GM12892 (cell line): ENCODE data around the gene PLRG1.

Experiments used
- DNase-seq: peaks from one replicate; pipeline ENCODE4 v3.0.0; 2011; ENCODE audit not compliant: insufficient read length
- FAIRE-seq: peaks from 2 replicates; lab custom pipeline; 2011; peaks lifted over from hg19 to GRCh38; lab: Jason Lieb, UNC
- POLR2A ChIP-seq: IDR thresholded peaks from 2 replicates; pipeline ENCODE4 v1.6.1; 2011; ENCODE audit warnings: low read depth, low read length, control low read depth
- POLR2AphosphoS5 ChIP-seq: IDR thresholded peaks from 2 replicates; pipeline ENCODE4 v1.6.1; 2011; ENCODE audit warnings: low read depth, low read length, control low read depth
- TAF1 ChIP-seq: IDR thresholded peaks from 2 replicates; pipeline ENCODE4 v1.6.1; 2011; ENCODE audit warnings: low read depth, mild to moderate bottlenecking, control low read depth, low read length, borderline replicate concordance

PLRG1 gene

GRCh38 chr4:154586296-154587033 is 36.3 kb upstream of the PLRG1 start:
- TF ChIP-seq POLR2AphosphoS5 (no peak), TAF1 (no peak), POLR2A (no peak)
- FAIRE-seq (no peak), DNase-seq (no peak)

DNA sequence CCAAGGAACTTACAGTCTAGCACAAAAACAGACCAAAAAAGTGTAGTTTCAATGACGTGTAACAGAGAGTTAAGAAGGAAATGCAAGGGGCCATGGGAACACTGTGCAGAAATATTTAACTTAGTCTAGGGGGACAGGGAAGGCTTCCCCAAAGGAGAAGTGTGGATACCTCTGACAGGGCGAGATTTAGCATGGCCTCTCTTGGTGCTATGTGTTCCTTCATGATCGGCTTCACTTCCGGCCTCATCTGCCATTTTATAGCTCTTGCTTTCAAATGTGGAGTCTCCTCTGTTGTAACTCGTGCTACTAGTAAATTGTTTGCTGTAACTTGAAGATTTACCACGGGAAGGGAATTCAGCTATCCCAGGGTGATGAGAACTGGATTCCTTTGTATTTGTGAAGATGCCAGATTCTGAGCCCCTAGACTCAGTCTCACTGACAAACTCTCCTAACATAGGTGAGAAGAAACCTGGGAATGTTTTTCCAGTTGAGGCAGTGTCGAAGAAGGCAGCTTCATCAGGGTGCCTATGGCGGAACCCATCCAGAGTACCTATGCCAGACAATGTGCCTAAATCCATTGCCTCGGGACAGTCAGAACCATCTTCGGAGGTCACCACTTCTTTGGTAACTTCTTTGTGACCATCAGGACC is 35.3 kb upstream of the PLRG1 start:
- no peak for TF ChIP-seq POLR2A
- no peak for TF ChIP-seq TAF1
- TF ChIP-seq POLR2AphosphoS5 = no peak
- FAIRE-seq = no peak
- DNase-seq = no peak

DNA sequence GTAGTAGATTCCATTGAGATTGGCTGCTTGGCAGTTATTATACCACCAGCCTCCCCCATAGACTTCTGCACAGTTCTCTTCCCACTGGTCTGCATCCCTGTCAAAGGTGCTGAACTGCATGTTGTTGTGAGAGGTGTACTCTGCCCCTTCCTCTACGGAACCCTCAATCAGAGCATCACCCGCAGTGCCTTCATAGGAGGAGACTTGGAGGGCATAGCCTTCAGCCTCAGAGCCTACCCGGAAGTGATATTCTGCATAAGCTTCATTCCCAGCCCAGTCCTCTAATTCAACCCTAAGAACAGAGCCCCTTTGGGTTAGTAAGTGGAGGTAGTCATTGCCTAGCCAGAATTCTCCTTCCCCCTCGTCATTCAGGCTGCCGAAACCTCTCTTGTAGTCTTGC is 34.1 kb upstream of the PLRG1 start:
- no peak for DNase-seq
- TF ChIP-seq TAF1 (no peak), POLR2AphosphoS5 (no peak), POLR2A (no peak)
- no peak for FAIRE-seq

- DNase-seq (no peak), FAIRE-seq (no peak)
- TF ChIP-seq POLR2A (no peak), TAF1 (no peak), POLR2AphosphoS5 (no peak)
Measured at GRCh38 chr4:154583677-154584076, 33.5 kb upstream of the PLRG1 start.

GRCh38 chr4:154583230-154583629 is 33.0 kb upstream of the PLRG1 start:
- FAIRE-seq (no peak), DNase-seq (no peak)
- TF ChIP-seq TAF1 = no peak
- TF ChIP-seq POLR2AphosphoS5 = no peak
- no peak for TF ChIP-seq POLR2A

DNA sequence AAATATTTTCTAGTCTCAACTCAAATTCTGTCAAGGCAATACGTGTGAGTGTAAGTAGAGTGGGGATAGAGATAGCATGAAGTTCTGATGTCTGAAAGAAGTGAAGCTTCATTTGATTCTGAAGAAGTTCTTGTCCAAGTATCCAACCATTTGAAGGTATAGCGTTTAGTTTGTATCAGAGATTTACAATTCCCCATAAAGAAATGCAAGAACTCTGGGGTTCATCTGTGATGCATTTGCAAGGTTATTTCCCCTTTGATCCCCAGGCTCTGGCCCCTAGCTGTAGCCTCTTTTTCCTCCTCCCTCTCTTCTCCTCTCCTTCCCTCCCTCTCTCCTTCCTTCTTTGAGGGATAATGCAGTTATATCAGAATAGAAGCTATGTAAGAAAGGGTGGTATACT is 32.5 kb upstream of the PLRG1 start:
- no peak for FAIRE-seq
- DNase-seq = no peak
- TF ChIP-seq TAF1 = no peak
- TF ChIP-seq POLR2AphosphoS5 = no peak

- TF ChIP-seq TAF1 (no peak), POLR2A (no peak), POLR2AphosphoS5 (no peak)
- DNase-seq (no peak), FAIRE-seq (no peak)
Measured at GRCh38 chr4:154579927-154580326, 29.7 kb upstream of the PLRG1 start.

- no peak for FAIRE-seq
Measured at GRCh38 chr4:154578919-154579318, 28.7 kb upstream of the PLRG1 start.

DNA sequence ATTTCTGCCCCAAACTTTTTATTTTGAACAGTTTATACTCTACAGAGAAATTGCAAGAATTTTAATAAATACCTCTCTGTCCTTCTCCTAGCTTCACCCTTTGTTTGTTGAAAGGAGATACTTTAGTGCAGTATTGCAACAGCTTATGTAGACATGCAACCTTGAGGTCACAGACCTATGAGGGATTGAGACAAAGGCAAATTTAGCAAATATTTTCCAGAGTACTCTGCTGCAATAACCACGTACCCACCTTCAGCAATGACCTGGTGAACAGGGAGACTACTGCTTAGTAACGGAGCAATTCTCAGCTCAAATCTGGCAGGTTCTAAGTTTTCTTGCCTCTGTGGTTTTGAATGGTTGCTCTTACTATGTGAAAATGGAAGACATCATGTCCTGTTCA is 27.1 kb upstream of the PLRG1 start:
- no peak for TF ChIP-seq TAF1
- no peak for TF ChIP-seq POLR2AphosphoS5
- no peak for TF ChIP-seq POLR2A
- FAIRE-seq (no peak), DNase-seq (no peak)

More at GRCh38 chr4:154578919-154579318, 28.7 kb upstream of the PLRG1 start:
- no peak for DNase-seq
- no peak for TF ChIP-seq POLR2AphosphoS5
- TF ChIP-seq POLR2A = no peak
- no peak for TF ChIP-seq TAF1

GRCh38 chr4:154574311-154574710 is 24.1 kb upstream of the PLRG1 start:
- TF ChIP-seq POLR2AphosphoS5 = no peak
- no peak for FAIRE-seq
- DNase-seq = no peak

- no peak for DNase-seq
- no peak for FAIRE-seq
Measured at GRCh38 chr4:154573190-154573870, 23.1 kb upstream of the PLRG1 start.

GRCh38 chr4:154569584-154569983 is 19.4 kb upstream of the PLRG1 start:
- TF ChIP-seq POLR2AphosphoS5 (no peak), POLR2A (no peak), TAF1 (no peak)
- no peak for DNase-seq
- FAIRE-seq = no peak

More at GRCh38 chr4:154573190-154573870, 23.1 kb upstream of the PLRG1 start:
- TF ChIP-seq TAF1 (no peak), POLR2AphosphoS5 (no peak), POLR2A (no peak)
